NCI-H1436 treated with DMSO at 0.1 percent for 48 hours (cell line): ENCODE data around the gene HSPA1B.
"Not testable (repeated sequence)": the region's sequence is repeated elsewhere in the genome, so short reads cannot be mapped to it uniquely, and the experiment has no call there.

Source experiments
- DNase-seq: peaks from one replicate; lab custom pipeline; 2025; lab: John Stamatoyannopoulos, UW

Gene HSPA1B

DNA sequence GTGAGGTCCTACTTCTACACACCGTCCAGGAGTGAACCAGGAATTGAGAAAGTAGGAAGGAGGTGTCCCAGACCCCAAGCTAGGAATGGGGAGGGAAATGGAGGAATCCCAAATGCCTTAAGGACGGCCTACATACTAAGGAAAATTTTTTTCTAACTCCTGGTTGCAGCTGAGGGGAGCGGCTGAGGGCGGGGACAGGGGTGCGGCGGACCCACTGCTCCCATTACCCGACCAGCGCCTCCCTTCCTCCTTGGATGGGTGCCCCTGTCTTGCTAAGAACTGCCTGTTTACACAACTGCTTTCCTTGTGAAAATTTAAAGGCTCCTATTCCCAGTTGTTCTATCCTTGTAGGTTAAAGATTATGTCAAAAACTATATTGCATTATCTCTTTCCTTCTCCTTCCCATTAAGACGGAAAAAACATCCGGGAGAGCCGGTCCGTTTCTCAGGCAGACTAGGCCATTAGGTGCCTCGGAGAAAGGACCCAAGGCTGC is 699 bp upstream of the HSPA1B start:
- no peak for DNase-seq

DNA sequence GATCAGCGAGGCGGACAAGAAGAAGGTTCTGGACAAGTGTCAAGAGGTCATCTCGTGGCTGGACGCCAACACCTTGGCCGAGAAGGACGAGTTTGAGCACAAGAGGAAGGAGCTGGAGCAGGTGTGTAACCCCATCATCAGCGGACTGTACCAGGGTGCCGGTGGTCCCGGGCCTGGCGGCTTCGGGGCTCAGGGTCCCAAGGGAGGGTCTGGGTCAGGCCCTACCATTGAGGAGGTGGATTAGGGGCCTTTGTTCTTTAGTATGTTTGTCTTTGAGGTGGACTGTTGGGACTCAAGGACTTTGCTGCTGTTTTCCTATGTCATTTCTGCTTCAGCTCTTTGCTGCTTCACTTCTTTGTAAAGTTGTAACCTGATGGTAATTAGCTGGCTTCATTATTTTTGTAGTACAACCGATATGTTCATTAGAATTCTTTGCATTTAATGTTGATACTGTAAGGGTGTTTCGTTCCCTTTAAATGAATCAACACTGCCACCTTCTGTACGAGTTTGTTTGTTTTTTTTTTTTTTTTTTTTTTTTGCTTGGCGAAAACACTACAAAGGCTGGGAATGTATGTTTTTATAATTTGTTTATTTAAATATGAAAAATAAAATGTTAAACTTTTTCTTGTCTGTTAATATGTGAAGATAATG is 2.2 kb downstream of the HSPA1B start:
- DNase-seq: peak; percentile 40

DNA sequence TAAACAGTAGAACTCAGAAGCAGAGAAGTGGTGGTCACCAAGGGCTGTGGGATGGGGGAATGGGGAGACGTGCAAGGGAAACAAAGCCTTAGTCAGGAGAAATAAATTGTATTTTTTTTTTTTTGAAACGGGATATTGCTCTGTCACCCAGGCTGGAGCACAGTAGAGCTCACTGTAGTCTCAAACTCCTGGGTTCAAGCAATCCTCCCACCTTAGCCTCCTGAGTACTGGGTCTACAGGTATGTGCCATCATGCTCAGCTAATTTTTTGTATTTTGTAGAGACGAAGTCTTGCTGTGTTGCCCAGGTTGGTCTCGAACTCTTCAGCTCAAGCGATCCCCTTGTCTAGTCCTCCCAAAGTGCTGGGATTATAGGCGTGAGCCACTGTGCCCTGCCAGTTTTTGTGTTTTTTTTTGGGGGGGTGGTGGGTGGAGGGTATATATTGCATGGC is 3.4 kb downstream of the HSPA1B start:
- DNase-seq: no peak

GRCh38 chr6:31831350-31832215 is 4.0 kb downstream of the HSPA1B start:
- DNase-seq: no peak

DNA sequence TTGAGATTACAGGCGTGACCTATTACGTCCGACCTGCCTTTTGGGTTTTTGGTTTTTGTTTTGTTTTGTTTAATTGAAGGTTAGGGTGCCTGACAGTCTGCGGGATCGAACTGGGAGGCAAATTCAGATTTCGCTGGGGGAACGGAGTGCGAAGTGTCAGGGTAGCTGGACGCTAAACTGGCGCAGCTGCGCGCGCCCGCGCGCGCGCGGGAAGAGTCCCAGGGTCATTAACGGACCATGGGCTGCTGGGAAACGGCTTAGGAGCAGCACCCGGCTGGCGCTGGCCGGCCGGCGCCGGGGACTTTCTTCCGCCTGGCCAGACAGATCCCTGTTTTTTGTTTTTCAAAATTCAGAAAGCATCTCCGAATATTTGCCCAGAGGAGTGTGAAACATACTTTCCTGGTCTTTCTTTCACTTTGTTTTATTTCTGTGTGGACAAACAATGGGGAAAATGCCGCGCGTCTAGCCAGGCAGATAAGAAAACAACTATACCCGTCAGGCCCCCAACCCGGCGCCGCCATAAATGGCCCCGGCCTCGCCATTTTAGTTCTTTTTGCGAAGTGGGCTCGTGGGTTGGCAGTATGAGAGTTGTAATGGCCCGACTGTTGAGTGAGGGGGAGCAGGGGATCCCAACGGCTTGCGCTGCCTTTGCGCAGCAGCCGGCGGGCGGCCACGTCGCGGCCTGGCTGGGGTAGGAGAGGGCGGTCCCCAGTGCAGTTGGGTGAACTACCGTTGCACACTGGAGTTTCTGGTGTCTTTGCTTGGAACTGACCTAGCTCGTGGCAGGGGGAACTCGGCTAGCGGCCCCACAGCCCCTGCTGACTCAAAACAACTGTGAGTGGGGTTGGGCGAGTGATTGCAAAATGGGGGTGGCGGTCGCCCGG is 7.1 kb downstream of the HSPA1B start:
- DNase-seq: peak; percentile 41

- no peak for DNase-seq
Observed at GRCh38 chr6:31836047-31836473, 8.5 kb downstream of the HSPA1B start.

DNA sequence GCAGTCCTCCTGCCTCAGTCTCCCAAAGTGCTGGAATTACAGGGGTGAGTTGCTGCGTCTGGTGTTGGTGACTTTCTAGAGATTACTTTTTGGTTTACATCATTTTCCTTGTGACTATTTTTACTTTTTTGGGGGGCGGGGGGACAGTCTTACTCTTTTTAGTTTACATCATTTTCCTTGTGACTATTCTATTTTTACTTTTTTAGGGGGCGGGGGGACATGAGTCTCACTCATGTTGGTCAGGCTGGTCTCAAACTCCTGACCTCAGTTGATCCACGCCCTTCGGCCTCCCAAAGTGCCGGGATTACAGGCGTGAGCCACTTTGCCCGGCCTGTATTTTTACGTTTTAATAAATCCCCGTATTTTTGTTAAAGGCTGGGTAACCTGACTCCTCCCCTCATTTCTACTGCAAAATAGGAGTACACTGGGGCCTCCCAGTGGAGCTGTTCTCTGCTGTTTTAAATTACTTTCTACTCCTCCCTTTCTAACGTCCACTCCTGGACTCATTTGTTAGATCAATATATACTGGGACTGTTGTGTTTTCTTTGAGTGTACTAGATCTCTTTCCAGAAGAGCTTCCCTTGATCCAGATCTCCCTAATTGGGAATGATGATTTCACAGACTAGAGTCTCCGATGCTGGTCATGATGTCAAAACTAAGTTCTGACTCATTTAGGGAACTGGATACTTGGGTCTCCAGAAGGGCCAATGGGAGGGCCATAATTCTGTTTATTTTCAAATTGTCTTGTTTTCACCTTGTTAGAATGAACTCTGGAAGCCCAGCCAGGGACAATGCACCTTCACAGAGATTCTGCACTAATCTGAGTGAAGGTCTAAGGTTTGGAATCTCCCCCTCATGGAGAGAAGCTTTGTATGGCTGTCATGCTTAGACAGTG is 9.2 kb downstream of the HSPA1B start:
- DNase-seq: no peak

DNA sequence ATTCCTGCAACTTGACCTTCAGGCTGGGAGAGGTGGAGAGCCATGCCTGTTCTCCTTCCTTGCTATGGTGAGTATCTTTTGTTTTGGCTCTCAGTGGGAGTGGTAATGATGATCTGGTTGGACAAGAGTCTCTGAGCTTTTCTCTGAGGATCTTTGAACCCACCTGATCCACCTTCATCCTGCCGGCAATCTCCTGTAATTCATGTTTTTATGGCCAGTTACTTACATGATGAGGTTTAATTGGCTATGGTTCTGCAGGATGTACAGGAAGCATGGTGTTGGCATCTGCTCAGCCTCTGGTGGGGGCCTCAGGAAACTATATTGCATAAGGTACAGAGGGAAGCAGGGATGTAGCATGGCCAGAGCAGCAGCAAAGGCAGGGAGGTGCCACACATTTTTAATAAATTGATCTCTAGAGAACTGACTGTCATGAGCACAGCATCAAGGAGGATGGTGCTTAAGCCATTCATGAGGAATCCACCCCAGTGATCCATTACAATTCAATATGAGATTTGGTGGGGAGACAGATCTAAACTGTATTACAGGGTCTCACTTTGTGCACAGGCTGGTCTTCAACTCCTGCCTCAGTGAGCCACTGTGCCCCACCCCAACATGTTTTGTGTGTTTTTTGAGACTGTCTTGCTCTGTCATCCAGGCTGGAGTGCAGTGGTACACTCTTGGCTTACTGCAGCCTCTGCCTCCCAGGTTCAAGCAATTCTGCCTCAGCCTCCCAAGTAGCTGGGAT is 10.0 kb downstream of the HSPA1B start:
- DNase-seq: no peak

- DNase-seq: not testable (repeated sequence)
Observed at GRCh38 chr6:31838114-31838553, 10.6 kb downstream of the HSPA1B start.

DNA sequence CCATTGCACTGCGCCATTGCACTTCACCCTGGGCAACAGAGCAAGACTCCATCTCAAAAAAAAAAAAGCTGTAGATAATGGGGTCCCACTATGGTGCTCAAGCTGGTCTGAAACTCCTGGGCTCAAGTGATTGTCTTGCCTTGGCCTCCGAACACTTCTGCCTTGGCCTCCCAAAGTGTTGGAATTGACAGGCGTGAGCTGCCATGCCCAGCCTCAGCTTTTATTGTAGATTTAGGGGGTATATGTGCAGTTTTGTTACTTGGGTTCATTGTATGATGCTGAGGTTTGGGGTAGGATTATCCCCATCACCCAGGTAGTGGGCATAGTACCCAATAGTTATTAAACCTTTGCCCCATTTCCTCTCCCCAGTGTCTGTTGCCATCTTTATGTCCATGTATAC is 11.4 kb downstream of the HSPA1B start:
- no peak for DNase-seq

GRCh38 chr6:31839779-31840126 is 12.2 kb downstream of the HSPA1B start:
- DNase-seq: not testable (repeated sequence)

GRCh38 chr6:31842053-31842452 is 14.5 kb downstream of the HSPA1B start:
- no peak for DNase-seq

DNA sequence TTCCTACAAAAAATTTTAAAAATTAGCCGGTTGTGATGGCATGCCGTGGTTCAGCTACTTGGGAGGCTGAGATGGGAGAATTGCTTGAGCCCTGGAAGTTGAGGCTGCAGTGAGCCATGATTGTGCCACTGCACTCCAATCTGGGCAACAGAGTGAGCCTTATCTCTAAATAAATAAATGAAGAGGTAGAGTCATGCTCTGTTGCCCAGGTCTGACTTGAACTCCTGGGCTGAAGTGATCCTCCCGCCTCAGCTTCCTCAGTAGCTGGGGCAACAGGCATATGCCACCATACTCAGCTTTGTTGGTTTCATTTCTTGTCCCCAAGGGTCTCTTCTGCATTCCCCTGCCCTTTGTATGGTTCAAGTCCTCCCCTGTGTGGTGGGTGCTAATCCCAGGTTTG is 17.0 kb downstream of the HSPA1B start:
- no peak for DNase-seq

GRCh38 chr6:31847276-31847978 is 19.9 kb downstream of the HSPA1B start:
- DNase-seq: no peak

DNA sequence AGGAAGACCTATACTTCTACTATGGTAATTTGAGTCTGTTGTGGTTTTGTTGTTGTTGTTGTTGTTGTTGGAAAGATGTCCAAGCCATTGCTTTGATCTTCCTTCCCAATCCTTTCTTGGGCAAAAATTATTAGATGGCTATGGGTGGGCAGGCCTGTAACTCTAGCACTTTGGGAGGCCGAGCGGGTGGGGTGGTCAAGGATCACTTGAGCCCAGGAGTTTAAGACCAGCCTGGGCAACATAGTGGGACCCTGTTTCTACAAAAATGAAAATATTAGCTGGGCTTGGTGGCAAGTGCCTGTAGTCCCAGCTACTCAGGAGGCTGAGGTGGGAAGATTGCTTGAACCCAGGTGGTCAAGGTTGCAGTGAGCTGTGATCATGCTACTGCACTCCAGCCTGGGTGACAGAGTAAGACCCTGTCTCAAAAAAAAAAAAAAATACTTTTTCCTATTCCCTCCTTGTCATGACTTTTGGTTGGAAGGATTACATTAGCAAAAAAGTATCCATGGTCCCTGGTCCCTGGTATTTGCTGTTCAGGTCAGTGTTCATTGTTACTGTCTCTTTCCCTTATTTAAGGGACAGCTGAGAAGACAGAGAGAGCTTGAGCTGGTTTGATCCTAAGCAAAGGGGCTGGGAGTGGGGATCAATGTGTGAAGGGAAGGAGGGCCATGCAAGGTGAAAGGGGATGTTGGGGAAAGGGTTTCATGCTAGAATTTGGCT is 23.4 kb downstream of the HSPA1B start:
- DNase-seq: no peak

GRCh38 chr6:31851485-31851832 is 23.9 kb downstream of the HSPA1B start:
- no peak for DNase-seq

DNA sequence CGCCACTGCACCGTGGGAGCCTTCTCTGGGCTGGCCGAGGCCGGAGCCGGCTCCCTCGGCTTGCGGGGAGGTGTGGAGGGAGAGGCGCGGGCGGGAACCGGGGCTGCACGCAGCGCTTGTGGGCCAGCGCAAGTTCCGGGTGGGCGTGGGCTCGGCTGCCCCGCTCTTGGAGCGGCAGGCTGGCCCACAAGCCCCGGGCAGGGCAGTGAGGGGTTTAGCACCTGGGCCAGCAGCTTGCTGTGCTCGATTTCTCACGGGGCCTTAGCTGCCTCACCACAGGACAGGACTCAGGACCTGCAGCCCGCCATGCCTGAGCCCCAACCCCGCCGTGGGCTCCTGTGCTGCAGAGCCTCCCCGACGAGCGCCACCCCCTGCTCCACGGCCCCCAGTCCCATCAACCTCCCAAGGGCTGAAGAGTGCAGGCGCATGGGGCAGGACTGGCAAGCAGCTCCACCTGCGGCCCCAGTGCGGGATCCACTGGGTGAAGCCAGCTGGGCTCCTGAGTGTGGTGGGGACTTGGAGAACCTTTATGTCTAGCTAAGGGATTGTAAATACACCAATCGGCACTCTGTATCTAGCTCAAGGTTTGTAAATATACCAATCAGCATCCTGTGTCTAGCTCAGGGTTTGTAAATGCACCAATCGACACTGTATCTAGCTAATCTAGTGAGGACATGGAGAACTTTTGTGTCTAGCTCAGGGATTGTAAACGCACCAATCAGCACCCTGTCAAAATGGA is 24.6 kb downstream of the HSPA1B start:
- not testable (repeated sequence) for DNase-seq

GRCh38 chr6:31857774-31858173 is 30.2 kb downstream of the HSPA1B start:
- DNase-seq: not testable (repeated sequence)
